Measurements from ENCODE around the gene FOXO6. TPM values are rescaled to one million over a fixed set of nuclear protein-coding genes. Genes with fewer than 3 reads are reported as not detected.

The FOXO6 gene
- total and polyA plus RNA-seq, 9 of the 15 experiments (the other 6 are each of a cell fraction or from before 2014, with no cell fraction given), result 0.04 to 0.31 (median 0.12) TPM; not detected in 5

- TF ChIP-seq E2F8 (IDR thresholded peaks at IDR 0.05; ENCODE audit: low read depth, partially characterized antibody) (no peak), POLR2AphosphoS5 (IDR thresholded peaks at IDR 0.05; ENCODE audit: control insufficient read depth, insufficient read depth, low read depth, low read length) (no peak), NFIC (IDR thresholded peaks at IDR 0.05) (peak; percentile 92), RHOXF2B (CRISPR knock-in tag; conservative IDR thresholded peaks at IDR 0.05) (no peak), MAZ (CRISPR knock-in tag; conservative IDR thresholded peaks at IDR 0.05 in 1 of 2, IDR thresholded peaks at IDR 0.05 in 1 of 2) (no peak), NFIX (CRISPR knock-in tag; IDR thresholded peaks at IDR 0.05; ENCODE audit: low read depth) (peak; percentile 44; the same call in 1 of the 2 replicates), NBN (IDR thresholded peaks at IDR 0.05; ENCODE audit: low read depth) (no peak), RBM17 (IDR thresholded peaks at IDR 0.05; ENCODE audit: borderline replicate concordance, low read depth, low read length) (no peak), TRIM24 (IDR thresholded peaks at IDR 0.05) (no peak), OTX1 (CRISPR knock-in tag; IDR thresholded peaks at IDR 0.05) (peak; percentile 86), EP300 (IDR thresholded peaks at IDR 0.05; ENCODE audit: low read length) (peak; percentile 43), ZFP1 (CRISPR knock-in tag; IDR thresholded peaks at IDR 0.05) (no peak), ZEB2 (IDR thresholded peaks at IDR 0.05) (no peak), CHD4 (IDR thresholded peaks at IDR 0.05; ENCODE audit: insufficient read depth, insufficient replicate concordance, low read depth, low read length, poor library complexity, severe bottlenecking) (no peak)
Measured at GRCh38 chr1:41371630-41372599, 10.7 kb downstream of the FOXO6 start (continued).

All from K562 (cell line).